ENCODE data around the gene PROSER3.
"Not testable (repeated sequence)": the region's sequence is repeated elsewhere in the genome, so short reads cannot be mapped to it uniquely, and the experiment has no call there.

PROSER3 gene

GRCh38 chr19:35755550-35756376, 2.2 kb upstream of the PROSER3 start:
- no peak for DNase-seq

- DNase-seq, result no peak
Measured at GRCh38 chr19:35756377-35757230, 1.4 kb upstream of the PROSER3 start, which contains the start of gene HSPB6. Gene HSPB6, minus strand, starts transcription at chr19:35757029. Its CDS starts 21 bp downstream, at chr19:35757008.

DNA sequence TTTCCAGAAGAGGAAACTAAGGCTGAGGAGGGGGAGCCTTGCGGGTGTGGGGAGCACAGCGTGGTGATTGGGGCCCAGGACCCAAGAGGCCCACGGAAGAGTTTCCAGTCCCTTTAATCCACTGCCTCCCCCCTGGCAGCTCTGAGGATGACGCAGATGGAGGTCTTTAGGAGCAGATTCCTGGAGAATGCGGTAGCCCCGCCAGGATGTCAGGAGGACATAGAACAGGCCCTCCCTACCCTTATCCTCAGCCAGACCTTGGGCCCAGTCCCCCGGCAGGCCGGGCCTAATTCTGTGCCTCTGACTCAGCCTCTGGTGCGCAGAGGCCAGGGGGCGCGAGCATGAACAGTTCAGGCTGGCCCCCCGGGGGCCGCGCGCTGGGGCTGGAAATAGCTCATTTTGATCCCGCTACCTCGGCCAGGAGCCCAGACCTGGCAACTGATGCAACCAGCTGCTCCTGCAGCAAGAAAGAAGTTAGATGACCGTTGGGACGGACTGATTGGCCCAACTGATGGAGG, 686 bp upstream of the PROSER3 start:
- DNase-seq, result no peak

GRCh38 chr19:35759697-35760096, 1.7 kb downstream of the PROSER3 start:
- DNase-seq, result no peak

DNA sequence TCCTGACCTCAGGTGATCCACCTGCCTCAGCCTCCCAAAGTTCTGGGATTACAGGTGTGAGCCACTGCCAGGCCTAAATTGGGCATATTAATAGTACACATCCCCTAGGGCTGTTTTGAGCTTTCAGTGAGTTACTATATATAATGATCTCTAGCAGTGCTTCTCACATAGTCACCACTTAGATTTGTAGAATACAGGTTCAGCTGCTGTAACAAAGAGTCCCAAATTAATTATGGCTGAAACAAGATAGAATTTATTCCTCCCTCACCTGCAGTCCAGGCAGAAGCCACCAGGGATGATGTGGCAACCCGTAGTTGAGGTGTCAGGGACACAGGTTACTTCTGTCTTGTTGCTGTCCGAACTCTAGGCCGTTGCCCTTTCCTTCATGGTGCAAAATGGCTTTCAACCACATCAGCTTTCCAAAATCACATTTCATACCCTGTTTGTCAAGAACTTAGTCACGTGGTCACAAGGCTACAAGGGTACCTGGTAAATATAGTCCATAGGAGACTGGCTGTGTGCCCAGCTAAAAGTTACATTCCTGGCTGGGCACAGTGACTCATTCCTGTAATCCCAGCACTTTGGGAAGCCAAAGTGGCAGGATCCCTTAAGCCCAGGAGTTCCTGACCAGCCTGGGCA, 2.9 kb downstream of the PROSER3 start:
- no peak for DNase-seq

GRCh38 chr19:35764432-35765315, 6.7 kb downstream of the PROSER3 start:
- no peak for DNase-seq

DNA sequence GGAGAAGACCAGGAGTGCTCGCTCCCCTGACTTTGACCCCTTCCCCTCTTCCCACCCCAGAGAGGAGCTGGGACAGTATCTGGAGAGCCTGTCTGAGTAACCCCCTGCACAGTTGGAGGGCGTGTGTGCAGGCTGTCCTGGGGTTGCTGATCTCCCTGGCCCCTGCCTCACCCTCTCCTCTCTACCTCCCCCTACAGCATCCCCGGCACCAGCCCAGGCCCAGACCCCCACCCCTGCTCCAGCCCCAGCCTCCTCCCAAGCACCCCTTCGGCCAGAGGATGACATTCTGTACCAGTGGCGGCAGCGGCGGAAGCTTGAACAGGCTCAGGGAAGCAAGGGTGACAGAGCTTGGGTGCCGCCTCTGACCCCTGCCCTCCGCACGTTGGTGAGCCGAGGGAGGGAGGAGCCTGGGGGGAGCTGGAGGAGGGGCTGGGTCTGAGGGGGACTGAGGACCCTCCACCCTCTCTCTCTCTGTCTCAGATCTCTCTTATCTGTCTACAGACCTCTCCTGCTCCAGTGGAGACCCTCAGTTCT, 8.7 kb downstream of the PROSER3 start:
- no peak for DNase-seq

- no peak for DNase-seq
Measured at GRCh38 chr19:35767288-35768081, 9.5 kb downstream of the PROSER3 start.

DNA sequence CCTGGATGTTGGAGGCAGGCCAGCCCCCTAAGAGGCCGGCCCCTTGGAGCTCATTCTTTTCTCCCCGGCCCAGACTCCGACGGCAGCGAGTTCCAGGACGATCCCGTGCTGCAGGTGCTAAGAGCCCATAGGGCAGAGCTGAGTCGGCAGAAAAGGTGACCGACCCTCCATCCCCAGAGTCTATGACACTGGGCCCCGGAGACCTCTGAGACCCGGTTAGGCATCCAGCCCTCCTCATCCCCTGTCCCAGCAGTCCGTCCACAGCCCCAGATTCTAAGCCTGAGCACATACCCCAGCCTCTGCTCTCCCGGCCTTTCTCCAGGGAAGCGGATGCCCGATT, 10.1 kb downstream of the PROSER3 start:
- no peak for DNase-seq

DNA sequence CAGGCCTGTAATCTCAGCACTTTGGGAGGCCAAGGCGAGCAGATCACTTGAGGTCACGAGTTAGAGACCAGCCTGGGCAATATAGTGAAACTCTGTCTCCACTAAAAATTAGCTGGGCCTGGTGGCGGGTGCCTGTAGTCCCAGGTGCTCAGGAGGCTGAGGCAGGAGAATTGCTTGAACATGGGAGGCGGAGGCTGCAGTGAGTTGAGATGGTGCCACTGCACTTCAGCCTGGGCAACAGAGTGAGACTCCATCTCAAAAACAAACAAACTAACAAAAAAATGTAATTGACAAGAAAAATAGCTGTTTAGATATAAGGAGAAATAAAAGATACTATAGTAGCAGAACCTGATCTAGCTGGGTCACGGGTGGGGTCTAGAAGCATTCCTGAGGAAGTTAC, 14.4 kb downstream of the PROSER3 start:
- not testable (repeated sequence) for DNase-seq

DNA sequence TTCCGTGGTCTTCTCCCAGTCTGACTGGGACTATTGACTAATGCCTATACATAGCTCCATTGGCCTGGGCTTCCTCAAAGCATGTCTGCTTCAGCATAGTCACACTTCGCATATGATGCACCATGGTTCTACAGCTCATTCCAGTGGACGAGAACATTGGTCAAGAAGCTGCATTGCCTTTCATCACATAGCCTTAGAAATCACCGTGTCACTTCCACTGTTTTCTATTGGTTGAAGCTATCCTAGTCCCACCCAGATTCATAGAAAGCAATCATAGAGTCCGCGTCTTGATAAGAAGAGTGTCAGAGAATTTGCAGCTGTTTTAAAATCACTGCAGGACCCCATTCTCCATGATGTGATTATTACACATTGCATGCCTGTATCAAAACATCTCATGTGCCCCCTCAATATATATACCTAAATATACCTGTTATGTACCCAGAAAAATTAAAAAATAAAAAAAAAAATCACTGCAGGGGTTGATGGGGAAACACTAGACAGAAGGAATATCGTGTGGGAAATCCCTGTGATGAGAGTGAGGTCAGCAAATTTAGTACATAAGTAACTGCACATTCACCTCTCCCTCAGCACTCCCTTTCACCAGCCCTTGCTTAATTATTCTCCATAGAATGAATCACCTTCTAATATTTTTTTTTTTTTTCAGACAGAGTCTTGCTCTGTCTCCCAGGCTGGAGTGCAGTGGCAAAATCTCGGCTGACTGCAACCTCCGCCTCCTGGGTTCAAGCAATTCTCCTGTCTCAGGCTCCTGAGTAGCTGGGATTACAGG, 15.2 kb downstream of the PROSER3 start:
- DNase-seq, result no peak

GRCh38 chr19:35774274-35775045, 16.5 kb downstream of the PROSER3 start:
- peak; percentile 39 for DNase-seq

DNA sequence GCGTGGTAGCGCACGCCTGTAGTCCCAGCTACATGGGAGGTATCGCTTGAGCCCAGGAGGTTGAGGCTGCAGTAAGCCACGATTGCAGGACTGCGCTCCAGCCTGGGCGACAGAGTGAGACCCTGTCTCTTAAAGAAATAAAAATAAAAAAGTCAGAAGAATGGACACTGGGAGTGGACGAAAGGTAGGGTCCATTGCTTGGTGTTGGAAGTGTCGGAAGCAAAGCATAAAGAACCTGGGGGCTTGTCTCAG, 17.0 kb downstream of the PROSER3 start:
- DNase-seq, result no peak

DNA sequence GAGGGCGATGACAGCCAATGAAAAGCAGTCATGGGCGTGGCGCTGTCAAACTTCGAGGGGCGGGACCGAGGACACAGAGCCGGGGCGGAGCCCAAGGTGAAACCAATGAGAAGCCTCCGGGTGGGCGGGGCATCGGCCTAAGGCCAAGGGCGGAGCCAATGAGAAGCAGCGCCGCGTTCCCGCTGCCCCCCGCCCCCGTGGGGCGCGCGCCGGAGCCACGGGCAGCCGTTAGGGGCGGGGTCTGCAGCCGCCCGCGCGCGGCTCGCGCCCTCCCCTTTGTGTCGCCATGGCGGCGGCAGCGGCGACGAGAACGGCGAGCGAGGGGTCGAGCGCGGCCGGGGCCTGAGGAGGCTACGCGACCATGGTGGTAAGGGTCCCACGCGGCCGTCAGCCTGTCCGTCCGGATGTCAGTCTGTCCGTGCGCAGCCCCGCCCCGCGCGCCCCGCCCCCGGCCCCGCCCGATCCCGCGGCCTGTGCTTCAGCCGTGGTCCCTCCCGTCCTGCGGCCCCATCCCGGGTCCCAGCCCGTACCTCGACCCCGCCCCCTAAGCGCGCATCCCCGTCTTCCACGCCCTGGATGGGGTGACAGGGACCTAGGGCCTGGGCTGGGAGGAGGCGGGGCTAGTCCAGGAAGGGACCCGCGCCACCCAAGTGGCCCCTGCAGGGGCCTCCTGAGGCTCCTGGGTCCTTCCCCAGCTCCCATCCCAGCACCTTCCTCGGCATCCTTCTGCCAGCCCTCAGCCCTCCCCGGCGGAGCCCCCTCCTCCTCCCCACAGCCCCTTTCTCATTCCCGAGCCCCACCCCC, 17.5 kb downstream of the PROSER3 start, which contains the start of gene ARHGAP33:
TSS of gene ARHGAP33 (plus strand) at position 267 of the 804 bp plus-strand sequence. CDS start at position 362, 95 bp downstream.
- DNase-seq, result peak; percentile 98

DNA sequence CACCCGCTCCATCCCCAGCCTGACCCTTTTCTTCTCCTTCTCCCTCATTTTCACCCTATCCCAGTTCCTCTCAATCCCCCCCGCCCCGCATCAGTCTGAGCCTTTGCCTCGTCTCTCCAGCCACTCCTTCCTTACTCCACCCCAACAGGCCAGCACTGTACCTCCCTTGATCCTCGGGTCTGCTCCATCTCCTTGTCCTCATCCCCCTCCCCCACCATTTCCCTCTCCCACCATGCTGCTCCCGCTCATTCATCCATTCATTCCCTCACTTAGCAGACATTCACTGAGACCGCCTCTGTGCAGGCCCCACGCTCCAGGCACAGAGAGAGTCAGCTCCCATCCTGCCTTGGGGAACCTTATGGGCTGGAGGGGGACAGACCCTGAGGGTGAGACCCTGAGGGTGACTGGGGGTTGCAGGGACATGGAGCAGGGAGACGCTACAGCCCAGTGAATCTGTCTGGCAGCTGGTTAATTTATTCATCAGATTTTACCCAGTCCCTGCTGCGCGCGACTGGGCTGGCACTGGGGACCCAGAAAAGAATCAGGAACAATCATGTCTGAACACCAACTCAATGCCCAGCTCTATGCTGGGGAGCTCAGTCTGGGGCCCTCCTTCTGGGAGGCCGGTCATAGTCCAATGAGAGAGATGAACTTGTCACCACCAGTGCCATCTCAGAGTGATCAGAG, 18.3 kb downstream of the PROSER3 start:
- DNase-seq, result no peak

- DNase-seq, result no peak
Measured at GRCh38 chr19:35777086-35777841, 19.3 kb downstream of the PROSER3 start.

DNA sequence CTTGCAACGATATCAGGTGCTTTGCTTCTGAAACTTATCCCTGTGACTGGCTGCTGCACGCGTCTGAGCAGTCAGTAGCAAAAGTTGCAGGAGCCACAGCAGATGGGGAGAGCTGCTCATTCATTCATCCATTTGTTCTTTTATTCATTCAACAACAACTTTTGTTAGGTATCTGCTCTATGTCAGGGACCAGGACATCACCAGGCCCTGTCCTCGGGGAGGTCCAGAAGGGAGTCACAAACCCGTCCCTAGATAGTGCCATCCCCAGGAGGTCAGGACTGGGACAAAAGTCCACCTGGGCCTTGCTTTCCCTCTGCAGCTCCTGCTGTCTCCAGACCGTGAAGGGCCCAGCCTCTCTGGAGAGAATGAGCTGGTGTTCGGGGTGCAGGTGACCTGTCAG, 20.0 kb downstream of the PROSER3 start:
- DNase-seq, result no peak

All from MV-4-11 (cell line).